Measurements from ENCODE around the gene SOX5.

DNA sequence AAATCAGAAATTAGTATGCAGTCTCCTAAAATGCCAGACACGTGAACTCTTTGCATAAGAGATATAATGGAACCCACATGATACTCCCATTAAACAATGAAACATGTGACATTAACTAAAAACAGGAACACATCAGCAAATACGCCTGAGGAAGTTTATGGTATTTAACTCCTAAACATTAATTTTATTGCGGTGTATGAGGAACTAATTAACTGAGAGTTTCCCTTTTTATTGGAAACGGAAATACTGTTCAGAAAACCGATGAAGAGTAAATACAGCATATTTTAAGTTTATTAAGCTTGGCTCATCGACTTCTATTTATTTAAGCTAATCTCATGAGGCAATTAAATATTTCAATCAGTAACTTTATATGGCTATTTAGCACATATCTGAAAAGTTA is 290.3 kb downstream of the SOX5 start:
- TF ChIP-seq, protein P1, sequence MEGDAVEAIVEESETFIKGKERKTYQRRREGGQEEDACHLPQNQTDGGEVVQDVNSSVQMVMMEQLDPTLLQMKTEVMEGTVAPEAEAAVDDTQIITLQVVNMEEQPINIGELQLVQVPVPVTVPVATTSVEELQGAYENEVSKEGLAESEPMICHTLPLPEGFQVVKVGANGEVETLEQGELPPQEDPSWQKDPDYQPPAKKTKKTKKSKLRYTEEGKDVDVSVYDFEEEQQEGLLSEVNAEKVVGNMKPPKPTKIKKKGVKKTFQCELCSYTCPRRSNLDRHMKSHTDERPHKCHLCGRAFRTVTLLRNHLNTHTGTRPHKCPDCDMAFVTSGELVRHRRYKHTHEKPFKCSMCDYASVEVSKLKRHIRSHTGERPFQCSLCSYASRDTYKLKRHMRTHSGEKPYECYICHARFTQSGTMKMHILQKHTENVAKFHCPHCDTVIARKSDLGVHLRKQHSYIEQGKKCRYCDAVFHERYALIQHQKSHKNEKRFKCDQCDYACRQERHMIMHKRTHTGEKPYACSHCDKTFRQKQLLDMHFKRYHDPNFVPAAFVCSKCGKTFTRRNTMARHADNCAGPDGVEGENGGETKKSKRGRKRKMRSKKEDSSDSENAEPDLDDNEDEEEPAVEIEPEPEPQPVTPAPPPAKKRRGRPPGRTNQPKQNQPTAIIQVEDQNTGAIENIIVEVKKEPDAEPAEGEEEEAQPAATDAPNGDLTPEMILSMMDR (conservative IDR thresholded peaks at IDR 0.05 in 1 of 2, IDR thresholded peaks at IDR 0.05 in 1 of 2; ENCODE audit: low read depth in 1 of 2, low read length in 2 of 2): no peak
- TF ChIP-seq EZH2 (IDR thresholded peaks at IDR 0.05; ENCODE audit: low read length, missing control alignments): no peak
